Stimulated activated CD4-positive, alpha-beta T cell treated with anti-CD3 and anti-CD28 coated beads, Interleukin-12 subunit alpha, Interleukin-12 subunit beta, amount 100 ng/mL, for 4 hours (primary cell): ENCODE measurements around the gene ERC1.

Experiments used
- DNase-seq: peaks from one replicate; pipeline ENCODE4 v3.0.0-alpha.2; 2020

ERC1 gene

DNA sequence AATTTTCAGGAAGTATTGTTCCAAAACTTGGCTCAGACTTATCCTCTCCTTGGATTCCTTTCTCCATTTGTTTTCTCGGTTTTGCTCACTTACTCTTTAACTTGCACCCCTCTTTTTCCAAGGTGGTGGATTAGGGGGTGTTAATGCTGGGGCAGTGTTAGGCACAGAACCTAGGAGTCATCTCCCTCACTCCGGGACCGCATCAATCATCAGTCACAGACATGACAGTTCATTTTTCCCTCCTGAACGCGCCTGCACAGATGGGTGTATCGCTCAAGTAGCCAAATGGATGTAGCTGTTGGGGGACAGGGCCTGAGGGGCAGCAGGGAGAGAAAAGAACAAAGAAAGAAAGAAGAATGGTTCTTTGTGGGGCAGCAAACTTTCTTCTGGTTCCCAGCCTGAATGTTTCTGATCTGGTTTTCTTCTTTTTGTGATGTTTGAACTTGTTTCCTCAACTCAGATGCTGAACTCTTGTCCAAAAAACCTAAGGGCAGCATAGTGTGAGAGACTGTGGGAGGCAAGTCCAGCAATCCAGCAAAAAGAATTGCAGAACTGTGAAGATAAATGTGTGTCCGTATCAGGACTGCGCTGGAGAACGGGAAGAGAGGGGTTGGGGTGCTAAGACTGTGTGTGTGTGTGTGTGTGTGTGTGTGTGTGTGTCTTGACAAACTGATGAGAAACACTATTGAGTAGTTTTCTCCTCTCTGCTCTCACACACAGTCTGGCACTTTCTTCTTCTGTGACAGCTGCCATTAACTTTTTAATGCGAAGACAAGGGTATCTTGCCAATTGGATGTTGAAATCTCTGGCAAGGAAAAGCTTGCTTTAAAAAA is 472.3 kb downstream of the ERC1 start:
- DNase-seq: no peak

DNA sequence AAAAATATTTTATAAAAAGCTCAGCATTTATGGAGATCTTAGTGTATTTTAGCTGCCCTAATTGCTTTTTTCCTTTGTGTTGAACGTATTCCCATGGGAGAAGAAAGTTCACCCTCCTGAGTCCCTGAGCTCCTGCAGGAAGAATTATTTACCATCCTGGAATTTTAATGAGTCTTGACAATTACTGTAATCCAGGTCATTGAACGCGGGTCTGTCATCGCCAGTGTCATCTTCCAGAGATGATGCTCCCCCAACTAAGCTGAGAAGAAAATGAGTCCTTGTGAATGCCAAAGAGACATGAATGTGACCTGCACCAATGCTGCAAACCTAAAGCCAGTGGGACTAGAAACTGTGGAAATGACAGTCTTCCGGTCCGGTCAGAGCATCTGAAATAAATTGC is 473.9 kb downstream of the ERC1 start:
- DNase-seq: no peak

DNA sequence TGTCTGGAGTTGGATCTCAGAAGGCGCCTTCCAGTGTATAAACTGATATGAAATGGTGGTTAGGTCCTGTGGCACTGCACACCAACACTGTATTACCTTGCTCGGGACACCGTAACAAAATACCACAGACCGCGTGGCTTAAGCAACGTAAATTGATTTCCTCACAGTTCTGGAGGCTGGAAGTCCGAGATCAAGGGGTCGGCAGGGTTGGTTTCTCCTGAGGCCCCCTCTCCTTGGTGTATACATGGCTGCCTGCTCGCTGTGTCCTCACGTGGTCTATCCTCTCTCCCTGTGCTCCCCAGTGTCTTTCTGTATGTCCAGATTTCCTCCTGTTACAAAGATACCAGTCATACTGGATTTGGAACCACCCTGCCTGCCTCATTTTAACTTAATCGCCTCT is 475.0 kb downstream of the ERC1 start:
- no peak for DNase-seq

DNA sequence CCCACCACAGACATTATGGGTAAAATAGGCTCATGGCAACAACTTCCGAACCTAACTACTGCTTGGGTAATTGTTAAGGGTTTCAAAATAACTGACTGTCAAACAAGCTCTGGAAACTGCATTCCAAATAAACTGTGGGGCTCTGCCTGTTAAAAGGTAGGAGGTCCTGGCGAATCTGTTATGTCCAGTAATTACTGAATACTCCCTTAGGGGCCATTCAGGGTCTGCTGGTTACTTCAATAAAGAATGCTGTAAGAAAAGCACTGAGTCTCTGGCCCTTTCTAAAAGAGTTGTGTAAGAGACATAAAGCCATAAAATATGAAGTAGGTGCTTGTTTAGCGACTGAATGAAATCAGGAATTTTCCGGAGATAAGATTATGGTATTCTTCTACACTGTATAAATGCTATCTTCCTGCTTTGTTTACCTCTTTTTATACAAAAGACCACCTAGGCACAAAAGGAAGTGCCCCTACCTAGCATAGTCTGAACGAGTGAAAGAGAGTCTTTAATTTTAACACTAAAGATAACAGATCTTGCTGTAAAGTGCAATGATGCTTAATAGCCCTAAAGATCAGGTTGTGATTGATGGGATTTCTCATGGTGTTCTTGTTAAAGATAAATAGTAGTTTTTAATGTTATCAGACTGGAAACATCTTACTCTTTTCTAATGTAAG is 475.6 kb downstream of the ERC1 start:
- no peak for DNase-seq

DNA sequence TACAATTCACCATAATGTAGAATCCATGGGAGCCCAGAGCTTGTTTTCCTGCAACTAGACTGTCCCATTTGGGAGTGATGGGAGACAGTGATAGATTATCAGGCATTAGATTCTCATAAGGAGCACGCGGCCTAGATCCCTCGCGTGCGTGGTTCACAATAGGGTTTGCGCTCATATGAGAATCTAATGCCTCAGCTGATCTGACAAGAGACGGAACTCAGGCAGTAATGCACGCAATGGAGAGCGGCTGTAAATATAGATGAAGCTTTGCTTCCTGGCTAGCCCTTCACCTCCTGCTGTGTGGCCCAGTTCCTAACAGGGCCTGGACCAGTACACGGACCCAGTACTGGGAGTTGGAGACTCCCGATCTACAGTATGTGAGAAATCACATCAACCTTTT is 476.7 kb downstream of the ERC1 start:
- DNase-seq: no peak

DNA sequence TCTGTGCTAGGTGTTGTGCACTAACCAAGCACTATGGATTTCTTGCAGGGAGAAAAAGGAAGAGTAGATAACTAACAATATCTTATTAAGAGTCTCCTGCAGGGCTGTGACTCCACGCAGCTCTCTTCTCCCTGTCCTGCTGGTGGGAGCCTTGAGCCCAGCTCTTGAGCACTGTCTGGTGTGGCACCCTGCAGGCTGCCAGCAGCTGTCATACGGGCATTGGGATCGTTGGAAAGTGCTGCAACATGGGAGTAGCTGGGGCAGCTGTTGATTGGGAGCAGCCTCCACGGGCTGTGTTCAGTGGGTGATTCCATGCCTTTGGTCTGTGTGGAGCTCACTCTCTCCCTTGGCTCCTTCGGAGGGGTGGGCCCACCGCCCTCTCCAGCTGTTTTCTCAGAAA is 478.0 kb downstream of the ERC1 start:
- DNase-seq: no peak

DNA sequence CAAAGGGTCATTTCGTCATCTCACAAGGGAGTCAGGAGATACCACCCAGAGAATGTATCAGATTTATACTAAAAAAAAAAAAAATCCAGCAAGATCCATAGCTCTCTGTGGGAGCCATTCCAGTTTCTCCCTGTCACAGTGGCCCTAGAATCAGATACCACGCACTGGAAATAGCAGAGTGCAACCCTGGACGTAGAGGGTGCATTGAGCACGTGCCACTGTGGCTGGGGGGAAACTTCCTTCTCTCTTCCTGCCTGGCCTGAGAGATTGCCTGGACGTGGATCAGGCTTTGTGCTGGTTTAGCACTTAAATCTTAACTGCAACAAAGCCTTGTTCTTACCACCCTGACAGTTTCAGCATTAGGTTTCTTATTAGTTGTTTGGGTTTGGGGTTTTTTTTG is 479.0 kb downstream of the ERC1 start:
- no peak for DNase-seq

DNA sequence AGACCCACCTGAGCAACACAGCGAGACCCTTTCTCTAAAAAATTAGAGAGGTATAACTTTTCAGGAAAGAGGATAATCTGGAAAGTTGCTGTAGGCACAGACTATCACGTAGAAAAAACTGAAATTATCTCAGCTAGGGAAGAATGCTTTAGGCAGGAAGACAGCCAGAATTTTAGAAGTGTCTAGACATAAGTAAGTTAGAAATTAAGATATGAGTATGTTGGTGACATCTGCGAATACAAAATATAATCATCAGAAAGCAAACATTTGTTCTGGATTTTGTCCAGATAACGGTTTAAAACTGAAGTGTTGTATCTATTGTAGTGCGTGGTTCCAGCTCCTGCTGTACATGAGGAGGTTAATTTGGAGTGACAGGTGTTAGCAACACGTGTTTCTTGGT is 480.2 kb downstream of the ERC1 start:
- DNase-seq: no peak

DNA sequence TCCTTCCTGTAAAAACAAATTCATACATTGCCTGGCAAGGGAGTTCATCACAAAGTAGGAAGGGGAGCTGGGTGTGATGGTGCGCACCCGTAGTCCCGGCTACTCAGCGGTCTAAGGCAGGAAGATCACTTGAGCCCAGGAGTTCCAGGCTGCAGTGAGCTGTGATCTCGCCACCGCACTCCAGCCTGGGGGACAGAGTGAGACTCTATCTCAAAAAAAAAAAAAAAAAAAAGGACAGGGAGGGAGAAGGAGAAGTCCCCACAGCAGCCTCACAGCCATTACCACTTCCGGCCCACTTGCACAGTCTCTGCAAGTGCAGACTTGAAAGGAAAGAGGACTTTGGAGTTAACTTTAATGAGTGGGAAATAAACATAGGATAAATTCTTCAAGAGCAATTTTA is 482.4 kb downstream of the ERC1 start:
- DNase-seq: no peak

DNA sequence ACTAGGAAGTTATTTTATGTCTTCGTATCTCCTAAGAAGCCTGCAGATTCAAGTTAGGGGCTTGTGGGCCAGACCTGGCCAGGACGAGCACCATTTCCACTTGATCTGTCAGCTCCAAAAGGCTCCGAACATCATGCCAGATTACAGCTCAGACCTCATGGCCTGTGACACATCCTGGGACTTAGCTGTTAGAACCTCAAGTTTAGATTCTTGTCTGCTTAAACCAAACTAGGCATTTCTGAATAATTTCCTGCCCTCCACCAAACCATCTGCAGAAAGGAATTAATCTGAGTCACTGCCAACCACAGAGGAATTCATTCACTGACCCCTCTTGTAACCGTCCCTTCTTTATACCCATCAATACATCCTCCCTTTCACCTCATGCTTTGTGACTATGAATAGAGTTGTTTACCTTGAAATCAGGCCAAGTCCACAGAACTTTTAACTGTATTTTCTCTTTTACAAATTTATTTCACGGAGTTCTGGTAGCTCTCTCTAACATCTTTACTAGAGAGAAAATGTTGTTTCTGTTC is 483.1 kb downstream of the ERC1 start:
- no peak for DNase-seq

DNA sequence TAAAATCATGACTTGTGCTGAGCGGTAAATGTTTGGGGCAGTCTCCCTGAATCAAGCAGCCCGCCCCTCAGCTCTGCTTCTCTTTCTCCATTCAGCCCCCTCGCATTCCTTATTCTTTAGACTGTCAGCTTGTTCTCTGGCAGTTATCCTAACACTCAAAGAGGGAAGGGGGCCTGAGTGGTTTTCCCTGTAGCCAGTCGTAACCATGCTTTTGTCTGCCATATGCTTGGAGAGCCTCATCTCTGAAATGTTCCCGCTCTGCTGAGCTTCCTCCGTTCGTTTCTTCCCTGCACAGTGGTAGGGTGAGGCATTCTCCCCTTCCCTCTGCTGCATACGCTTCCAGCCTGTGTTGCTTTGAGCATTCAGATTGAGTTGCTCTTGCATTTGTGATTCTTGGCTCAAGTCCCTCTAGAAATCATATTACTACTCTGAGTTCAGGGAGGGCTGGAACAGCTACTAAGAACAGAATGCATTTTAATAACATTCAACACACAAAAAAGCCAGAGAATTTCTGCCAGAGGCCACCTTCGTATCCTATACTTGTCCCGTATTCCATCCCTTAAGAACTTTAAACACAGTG is 483.6 kb downstream of the ERC1 start:
- no peak for DNase-seq

DNA sequence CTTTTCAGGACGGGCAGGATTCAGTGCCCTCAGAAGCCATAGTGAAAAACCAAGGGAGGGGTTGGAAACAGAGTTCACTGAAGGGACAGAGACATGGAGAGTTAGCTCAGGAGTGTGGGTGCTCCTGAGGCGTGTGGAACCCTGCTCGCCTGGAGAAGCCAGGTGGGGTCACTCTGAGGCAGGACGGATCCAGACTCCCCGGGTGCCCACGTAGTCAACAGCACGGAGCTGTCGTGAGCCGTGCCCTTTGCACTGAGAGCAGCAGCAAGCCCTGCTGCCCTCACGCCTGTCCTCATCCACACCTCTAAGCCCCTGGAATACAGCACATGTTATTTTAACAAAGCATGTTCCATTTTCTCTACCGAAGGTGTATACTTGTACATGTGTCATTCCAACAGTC is 488.6 kb downstream of the ERC1 start:
- DNase-seq: no peak

DNA sequence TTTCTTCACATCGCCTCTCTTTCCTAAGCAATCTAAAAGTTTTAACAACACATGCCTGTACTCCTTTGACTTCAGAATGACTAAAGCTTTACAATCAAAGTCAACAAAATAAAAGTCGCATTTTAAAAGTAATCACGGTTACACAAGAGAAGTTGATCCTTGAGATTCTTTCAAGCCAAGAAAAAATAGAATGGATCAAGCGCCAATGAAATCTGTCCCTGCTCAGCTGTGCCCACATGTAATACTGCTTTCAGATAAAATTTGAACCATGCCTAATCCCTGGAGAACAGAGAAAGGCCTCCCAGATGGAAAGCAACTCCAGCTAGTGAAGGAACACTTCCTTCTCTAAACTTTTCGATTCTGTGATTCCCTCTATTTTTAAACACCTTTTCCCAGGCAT is 490.3 kb downstream of the ERC1 start:
- DNase-seq: no peak

DNA sequence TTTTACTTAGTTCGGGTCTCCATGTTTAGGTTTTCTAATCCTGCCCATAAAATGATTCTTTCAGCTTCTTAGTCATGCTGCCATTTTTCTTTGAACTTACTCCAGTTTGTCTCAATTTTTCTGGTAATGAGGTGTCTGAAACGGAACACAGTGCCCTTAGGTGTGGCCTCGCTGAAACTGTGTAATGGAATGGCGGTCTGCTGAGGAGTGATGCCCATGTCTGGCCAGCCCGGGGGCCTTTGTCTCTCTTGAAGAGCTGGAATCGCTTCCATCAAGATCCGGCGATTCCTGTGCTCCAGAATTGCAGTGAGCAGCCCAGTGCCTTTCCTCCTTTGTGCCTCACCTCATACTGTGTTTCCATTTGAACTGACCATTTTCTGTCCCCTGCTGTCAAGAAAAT is 490.9 kb downstream of the ERC1 start:
- no peak for DNase-seq

DNA sequence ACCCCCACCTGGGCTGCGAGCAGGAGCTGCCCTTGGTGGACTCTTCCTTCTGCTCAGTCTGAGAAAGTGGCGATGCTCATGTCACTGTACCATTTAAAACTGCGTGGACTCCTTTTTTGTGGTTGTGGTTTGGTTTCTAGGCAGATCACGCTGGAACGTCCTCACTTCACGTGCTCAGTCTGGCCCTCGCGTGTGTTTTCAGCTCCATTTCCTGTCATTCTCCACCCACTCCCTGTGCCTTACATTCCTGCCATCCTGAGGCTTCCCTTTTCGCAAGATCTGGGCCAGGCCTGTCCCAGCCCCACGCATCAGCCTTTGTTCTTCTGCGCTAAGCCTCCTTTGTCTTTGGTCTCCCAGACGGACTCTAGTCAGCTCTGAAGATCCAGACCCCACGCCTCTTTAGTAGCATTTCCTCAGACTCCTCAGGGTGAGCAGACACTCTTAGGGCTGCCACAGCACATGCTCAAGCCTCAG is 497.9 kb downstream of the ERC1 start:
- no peak for DNase-seq

DNA sequence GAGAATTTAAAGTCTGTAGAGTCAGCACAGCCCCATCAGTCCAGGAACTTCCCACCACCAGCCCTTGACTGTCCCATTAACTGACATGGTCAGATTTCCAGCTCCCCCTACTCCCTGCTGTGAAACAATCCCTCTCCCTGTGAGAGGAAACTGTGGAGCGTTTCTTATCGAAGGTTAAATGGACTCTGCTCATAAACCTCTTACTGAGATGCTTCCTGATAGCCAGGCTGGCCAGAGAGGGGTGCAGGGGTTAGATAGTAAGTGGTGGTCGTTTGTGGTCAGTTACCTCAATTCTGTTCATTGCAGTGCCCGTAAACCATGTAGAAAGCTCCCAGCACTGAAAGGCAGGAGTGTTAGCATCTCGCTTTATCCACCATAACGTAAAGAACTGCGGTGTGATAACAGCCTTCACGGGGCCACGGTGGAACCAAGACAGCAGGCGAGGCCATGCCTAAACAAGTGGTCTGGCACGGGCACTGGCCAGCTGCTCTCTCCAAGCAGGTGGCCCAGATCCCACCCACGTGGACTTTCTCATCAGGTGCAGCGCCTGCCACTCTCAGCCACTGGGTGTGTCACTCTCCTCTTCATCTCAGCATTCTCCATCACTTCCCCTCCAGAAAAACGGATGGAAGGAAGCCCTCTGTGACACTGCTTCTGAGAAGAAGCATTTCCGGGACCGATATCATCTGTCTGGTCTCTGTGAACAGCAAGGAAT is 501.1 kb downstream of the ERC1 start:
- no peak for DNase-seq

DNA sequence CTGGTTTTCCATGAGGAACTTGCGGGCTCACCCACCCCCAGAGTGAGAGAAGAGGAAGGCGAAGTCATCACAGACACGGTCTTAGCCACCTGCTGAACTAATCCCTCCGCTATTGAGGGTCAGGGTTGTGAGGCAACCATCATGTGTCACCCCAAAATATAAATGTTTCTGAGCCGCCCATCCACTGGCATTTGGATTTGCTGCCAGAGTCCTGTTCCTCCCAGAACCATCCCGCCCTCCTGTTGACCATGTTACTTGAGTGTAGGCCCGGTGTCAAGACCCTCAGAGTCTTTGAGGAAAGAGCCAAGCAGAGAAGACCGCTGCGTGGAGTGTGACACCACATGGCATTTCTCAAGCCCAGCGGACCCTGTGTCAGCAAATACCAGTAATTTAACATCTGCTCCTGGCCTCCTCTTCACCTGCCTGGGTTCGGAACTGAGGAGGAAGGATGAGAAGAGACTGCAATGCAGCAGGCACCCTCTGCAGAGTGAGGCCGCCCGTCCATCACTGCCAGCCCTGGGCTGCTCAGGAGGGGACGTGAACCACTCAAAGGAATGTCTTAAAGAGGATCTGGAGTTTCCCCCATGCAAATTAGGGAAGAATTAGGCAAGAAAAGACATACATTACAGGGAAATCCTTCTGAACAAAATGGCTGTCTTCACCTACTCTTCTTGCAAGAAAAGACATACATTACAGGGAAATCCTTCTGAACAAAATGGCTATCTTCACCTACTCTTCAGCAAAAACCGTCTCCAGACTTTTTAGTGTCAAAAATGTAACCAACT is 502.9 kb downstream of the ERC1 start:
- no peak for DNase-seq

DNA sequence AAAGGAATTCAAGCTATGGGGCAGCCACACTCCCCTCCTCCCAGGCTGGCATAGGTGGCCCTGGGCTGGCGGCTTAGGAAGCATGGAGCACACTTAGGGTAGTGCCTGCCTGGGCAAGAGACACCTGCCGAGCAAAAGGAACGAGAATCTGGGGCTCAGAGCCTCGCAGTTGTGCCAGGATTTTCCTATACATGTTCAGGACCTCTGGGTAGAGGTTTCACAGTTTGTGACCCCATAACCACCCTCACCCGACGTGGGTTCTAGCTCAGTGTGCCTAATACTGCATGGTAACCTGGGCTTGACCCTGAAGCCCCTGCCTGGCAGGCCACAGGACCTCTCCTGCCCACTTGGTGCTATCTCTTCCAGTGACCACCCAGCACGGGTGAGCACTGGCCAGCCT is 503.8 kb downstream of the ERC1 start:
- DNase-seq: no peak

DNA sequence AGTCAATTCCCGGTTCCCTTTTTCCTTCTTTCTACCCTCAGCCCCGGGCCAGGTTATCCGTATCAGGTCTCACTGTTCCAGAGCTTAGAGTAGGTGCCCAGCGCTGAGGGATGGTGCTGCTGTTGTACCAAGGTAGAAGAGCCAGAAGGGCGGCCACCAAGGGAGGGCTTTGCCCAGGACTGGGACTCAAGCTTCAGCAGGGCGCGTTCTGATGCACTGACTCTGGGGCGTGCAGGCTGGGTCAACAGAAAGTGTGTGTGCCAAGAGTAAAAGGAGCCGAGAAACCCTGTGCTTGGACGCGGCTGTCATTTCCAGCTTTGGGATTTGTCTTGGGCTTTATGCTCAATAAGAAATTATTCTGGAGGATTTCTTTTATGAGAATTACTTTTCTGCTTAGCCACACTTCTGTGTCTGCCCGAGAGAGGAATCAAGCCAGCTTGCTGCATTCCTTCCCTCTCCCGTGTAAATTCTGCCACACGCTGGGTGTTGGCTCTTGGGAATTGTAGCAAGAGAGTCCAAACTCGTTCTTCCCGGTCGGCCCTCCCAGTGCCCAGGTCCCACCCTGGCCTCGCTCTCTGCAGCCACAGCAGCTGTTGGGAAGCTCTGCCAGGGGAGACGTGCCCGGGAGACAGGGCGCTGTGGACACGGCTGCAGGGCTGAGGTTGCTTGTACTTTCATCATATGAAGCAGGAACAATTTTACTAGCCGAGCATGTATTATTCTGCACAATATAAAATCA is 505.3 kb downstream of the ERC1 start:
- DNase-seq: no peak

DNA sequence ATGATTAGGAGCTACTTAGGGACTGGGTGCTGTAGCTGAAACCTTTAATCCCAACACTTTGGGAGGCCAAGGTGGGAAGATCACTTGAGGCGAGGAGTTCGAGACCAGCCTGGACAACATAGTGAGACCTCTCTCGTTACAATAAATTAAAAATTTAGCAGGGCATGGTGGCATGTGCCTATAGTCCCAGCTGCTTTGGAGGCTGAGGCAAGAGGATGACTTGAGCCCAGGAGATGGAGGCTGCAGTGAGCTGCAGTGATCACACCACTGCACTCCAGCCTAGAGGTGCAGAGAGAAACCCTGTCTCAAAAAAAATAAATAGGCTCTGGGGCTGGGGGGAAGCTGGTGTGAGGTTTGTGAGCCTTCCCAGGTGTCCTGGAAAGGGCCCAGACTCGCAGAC is 506.1 kb downstream of the ERC1 start:
- no peak for DNase-seq

DNA sequence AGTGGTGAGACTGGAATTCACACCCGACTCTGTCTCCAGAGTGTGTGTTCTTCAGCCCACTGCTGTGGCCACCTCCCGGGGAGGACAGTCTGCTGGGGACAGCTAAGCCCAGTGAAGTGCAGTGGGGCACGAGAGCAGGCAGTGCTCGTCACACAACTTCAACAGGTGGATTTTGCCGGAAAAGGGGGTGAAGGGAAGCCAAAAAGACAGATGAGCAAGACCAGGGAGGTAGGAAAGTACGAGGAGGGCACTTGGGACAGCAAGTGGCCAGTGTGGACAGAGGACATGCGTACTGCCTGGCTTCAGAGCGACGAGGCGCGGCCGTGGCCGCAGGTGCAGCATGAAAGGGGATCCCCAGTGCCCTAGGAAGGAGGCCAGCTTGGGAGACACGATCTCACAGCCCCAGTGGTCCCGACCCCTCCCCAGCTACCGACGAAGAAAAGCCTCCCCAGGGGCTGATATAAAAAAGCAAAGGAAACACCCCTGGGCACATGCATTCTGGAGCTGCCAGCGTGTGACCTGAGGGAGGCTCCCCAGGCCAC is 507.2 kb downstream of the ERC1 start:
- no peak for DNase-seq
